ENCODE data around the gene UCP3. TPM values are rescaled to one million over a fixed set of nuclear protein-coding genes. Genes with fewer than 3 reads are reported as not detected.

Gene UCP3
- total RNA-seq, 2 donors from 2014 or later: 1.1 to 2.4 TPM

GRCh38 chr11:74019860-74020259 lies 11.0 kb upstream of the UCP3 start:
- DNase-seq (no peak), ATAC-seq (no peak)
- intact Hi-C loops (cut with DNase I, micrococcal nuclease): no loop called here

DNA sequence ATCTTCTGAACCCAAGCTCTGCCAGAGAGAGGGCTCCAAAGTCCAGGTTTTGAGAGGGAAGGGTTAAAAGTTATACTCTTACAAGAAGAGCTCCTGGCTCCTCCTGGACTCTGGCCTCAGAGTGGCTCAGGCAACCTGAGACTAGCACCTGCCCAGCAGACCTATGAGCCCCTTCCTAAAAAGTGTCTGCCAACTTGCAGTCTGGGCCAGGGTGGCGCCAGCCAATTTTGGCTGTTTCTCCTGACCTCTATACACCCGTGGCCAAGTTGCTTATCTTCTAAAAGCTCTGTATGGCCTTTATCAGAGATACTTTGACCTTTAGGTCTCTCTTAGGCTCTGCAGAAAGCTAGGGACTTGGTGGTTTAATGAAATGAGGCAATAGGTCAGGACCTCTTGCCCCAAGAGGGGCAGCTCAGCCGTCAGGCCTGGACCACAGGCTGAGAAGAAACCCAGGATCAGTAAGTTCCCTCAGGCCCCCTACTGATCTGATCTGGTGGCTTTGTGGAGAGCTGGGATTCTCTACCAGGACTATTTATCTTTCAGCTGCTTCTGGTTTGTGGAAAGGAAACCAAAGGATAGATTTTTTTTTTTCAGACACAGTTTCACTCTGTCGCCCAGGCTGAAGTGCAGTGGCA lies 10.3 kb upstream of the UCP3 start:
- intact Hi-C loops (cut with DNase I, micrococcal nuclease): no loop called here
- DNase-seq (peak; percentile 33 to 42), ATAC-seq (peak; percentile 64)

DNA sequence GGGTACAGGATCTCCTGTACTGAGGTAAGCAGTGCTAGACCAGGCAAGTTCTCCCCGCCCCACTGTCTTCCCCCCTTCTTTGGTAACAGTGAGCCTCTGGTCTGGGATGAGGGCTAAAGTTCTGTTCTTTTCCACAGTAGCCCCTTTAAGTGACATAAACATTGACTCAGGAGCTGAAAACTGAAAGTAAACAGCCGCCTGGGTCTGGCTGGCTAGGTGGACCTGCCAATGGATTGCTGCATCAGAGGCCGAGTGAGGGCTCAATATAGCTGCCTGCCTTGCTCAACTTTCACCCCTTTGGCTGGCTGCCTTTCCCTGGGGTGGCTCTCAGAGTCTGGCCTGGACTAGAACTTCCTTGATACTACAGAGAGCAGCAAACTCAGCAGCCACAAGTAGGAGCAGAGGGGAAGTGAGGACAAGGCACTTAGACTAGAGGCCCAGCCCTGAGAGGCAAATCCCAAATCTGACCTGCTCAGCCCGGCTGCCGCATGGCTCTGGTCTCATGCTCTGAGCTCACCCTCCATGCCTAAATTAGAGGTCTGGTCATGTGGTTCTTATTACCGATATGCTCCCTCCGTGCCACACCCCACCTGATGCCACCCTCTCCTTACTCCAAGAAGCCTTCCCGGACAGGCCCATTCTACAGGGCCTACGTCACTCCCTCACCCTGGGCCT lies 9.6 kb upstream of the UCP3 start:
- ATAC-seq: peak; percentile 93
- peak; percentile 90 to 96 for DNase-seq
- intact Hi-C loops (cut with DNase I, micrococcal nuclease): no loop called here

- ATAC-seq (no peak), DNase-seq (no peak)
- intact Hi-C loops (cut with DNase I, micrococcal nuclease): no loop called here
Observed at GRCh38 chr11:74017631-74018030, 8.7 kb upstream of the UCP3 start.

GRCh38 chr11:74015919-74016684 lies 7.2 kb upstream of the UCP3 start:
- no peak for DNase-seq
- intact Hi-C loops (cut with DNase I, micrococcal nuclease): no loop called here
- no peak for ATAC-seq

GRCh38 chr11:74014880-74015279 lies 6.0 kb upstream of the UCP3 start:
- intact Hi-C loops (cut with DNase I, micrococcal nuclease): no loop called here
- DNase-seq (no peak), ATAC-seq (no peak)

DNA sequence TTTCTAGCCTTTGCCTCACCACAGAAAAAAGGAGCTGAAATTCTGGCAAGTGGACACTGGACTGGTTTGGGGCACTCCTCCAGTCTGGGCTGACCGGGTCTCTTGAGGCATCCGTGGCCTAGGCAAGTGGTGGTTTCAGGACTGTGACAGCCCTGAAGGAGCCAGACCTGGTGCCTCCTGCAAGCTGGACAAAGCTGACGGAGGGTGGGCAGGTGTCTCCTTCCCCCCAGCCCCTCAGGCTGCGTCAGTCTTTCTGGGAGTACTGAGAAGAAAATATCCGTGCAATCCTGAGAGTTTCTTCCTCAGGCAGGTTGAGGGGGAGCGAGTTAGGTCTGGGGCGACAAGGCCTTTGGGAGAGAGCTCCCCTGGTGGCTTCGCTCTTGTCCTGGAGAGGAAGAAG lies 4.3 kb upstream of the UCP3 start:
- intact Hi-C loops (cut with DNase I, micrococcal nuclease): no loop called here
- no peak for ATAC-seq
- no peak for DNase-seq

DNA sequence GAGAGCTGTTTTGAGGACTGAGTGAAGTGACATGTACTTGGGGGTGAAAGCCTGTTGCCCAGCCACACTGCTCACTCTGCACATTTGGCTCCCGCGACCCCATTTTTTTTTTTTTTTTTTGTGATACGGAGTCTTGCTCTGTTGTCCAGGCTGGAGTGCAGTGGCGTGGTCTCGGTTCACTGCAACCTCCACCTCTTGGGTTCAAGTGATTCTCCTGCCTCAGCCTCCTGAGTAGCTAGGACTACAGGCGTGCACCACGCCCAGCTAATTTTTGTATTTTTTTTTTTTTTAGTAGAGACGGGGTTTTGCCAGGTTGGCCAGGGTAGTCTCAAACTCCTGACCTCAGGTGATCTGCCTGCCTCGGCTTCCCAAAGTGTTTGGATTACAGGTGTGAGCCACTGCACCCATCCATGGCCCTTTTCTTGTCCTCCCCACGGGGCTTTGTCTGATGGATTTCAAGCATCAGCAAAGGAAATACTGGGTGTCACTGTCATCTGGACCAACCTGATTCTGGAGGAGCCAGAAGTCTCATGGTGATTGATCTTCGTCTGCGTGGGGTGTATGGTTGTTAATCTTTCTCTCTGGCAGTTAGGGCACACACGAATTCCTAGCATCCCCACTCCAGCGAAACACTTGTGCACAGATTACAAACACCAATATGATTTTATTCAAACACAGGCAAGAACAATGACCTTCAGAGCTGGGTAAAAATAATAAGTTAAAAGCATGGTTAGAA lies 3.4 kb upstream of the UCP3 start:
- intact Hi-C loops (cut with DNase I, micrococcal nuclease): no loop called here
- no peak for ATAC-seq
- DNase-seq: no peak

GRCh38 chr11:74011360-74012073 lies 2.6 kb upstream of the UCP3 start:
- ATAC-seq (no peak), DNase-seq (no peak)
- intact Hi-C loops (cut with DNase I, micrococcal nuclease): no loop called here

DNA sequence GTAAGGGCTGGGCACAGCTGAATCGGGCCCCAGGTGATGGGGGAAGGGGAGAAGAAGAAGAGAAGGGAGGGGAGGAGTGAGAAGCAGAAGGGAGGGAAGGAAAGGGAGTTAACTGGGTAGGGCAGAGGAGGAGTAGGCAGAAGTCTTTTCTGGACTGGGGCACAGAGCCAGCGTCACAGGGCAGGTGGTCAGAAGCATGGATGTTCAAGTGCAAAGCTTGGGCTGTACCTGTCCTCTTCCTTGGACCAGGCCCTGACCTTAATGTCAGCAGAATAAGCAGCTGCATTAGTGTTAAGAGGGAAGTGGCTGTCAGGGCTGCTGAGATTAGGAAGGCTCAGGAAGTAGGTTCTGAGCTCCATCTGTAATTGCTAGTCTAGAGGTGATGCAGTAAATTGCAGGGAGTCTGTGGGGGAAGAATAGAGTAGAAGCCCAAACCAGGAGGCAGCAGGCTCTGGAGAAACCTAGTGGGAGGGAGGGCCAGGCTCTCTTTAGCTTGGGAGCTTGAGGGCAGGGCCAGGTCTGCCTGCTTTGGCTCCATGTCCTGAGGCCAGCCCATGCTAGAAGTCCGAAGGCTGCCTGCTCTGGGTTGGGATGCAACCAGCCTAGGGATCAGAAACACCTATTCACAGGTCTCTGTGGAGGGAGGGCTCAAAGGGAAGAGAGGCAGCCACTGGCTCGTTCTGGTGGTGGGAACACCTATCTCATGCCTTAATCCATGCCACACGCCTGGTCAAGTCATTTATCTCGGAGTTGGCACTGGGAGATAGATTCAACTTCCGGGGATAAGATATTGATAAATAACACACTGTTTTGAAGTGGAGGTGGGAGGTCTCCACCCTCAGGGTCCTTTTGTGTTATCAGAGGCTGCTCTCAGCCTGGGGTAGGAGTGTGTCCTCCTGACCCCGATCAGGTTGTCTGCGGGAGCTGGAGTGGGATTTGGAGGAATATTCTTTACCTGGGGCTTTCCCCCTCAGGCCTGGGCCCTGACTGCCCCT lies 1.7 kb upstream of the UCP3 start:
- intact Hi-C loops (cut with DNase I, micrococcal nuclease): no loop called here
- DNase-seq (no peak), ATAC-seq (no peak)

DNA sequence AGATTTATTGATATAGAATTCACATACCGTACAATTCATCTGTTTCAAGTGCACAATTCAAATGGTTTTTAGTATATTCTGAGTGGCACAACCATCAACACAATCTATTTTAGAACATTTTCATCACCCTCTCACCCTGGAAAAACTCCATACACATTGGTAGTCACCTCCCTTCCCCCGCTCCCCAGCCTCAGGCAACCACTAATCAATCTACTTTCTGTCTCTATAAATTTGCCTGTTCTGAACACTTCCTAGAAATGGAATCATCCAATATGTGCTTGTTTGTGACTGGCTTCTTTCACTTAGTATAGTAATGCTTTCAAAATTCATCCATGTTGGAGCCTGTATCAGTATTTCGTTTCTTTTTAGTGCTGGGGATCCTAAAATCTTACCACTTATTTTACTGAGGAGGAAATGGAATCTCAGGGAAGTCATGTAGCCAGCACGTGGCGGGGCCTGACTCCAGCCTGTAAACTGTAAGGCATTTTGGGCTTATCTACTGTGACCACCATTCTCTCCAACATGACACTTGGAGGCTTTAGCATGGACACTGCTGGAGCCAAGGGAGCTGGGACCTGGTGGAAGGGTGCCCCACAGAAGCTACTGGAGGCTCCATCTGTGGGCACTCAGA lies 905 bp upstream of the UCP3 start:
- ATAC-seq (no peak), DNase-seq (no peak)
- intact Hi-C loops (cut with DNase I, micrococcal nuclease): no loop called here

GRCh38 chr11:74009230-74009547 lies 304 bp upstream of the UCP3 start:
- ATAC-seq: peak; percentile 32
- intact Hi-C loops (cut with DNase I, micrococcal nuclease): no loop called here

GRCh38 chr11:74007691-74008372 lies 1.1 kb downstream of the UCP3 start:
- intact Hi-C loops (cut with DNase I, micrococcal nuclease): no loop called here
- ATAC-seq (no peak), DNase-seq (no peak)

More at GRCh38 chr11:74009230-74009547, 304 bp upstream of the UCP3 start:
- no peak for DNase-seq

- no peak for DNase-seq
- ATAC-seq: no peak
- intact Hi-C loops (cut with DNase I, micrococcal nuclease): no loop called here
Observed at GRCh38 chr11:74006743-74007304, 2.1 kb downstream of the UCP3 start.

- ATAC-seq: no peak
- no peak for DNase-seq
- intact Hi-C loops (cut with DNase I, micrococcal nuclease): no loop called here
Observed at GRCh38 chr11:74005721-74006517, 3.0 kb downstream of the UCP3 start.
